ENCODE results near the gene PKIG. TPM values are rescaled to one million over a fixed set of nuclear protein-coding genes. Genes with fewer than 3 reads are reported as not detected.

Gene PKIG
- total and polyA plus RNA-seq, 10 of the 15 experiments (the other 5 are each of a cell fraction or from before 2014, with no cell fraction given) = 5.7 to 82.3 (median 39.7) TPM

DNA sequence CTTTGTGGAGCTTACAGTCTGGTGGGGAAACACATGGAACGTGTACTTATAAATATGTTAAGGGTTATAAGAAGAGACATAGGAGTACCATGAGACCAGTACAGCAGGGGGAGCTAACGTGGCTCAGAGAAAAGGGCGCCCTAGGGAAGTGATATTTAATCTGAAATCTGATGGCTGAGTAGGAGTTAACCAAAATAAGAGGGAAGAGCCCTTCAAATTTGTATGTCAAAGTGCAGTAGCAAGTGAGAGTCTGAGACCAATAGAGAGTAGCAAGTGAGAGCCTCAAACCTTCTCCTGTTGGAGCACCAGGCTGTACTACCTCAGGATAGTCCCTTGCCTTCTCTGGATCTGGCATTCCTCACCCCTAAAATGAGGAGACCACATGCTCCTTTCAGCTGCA is 6.1 kb upstream of the PKIG start:
- CTCF ChIA-PET = interaction anchor here (0.5 to 9.0 kb wide), 24 partner anchors 9 to 193 kb away, joined by 3 to 158 read pairs (median 8); no protein-coding TSS in a partner anchor
- H3K4me1 ChIP-seq (ENCODE audit: control insufficient read depth, insufficient read depth, low read length) = peaks cover 27% of the 10 kb centered on the region
- SMC1A ChIA-PET (ENCODE audit: uncharacterized antibody, unreplicated experiment) = interaction anchor here (0.7 to 6.7 kb wide), 21 partner anchors 9 to 107 kb away, joined by 3 to 85 read pairs (median 6); partner anchors contain the start of gene TTPAL
- H3K9ac ChIP-seq (ENCODE audit: control insufficient read depth, insufficient read depth, low read length) = no peak overlapping the region
- ATAC-seq (peak; percentile 86), FAIRE-seq (no peak), DNase-seq (ENCODE audit: low read depth, low spot score) (no peak)
- H3K79me2 ChIP-seq (ENCODE audit: control insufficient read depth, insufficient read depth, low read length) = no peaks in the 10 kb centered on the region
- RAD21 ChIA-PET (ENCODE audit: unreplicated experiment) = interaction anchor here (0.8 to 7.0 kb wide), 19 partner anchors 9 to 191 kb away, joined by 3 to 97 read pairs (median 6); partner anchors contain the start of gene ADA
- POLR2A ChIA-PET = interaction anchor here (0.9 to 1.8 kb wide), 6 partner anchors 22 to 72 kb away, joined by 3 to 11 read pairs (median 4); partner anchors contain the start of gene SERINC3
- H3K36me3 ChIP-seq (ENCODE audit: control insufficient read depth in 2 of 2, insufficient read depth in 2 of 2, low read length in 1 of 2) = no peaks in the 10 kb centered on the region
- H4K20me1 ChIP-seq (ENCODE audit: control insufficient read depth, insufficient read depth) = no peaks in the 10 kb centered on the region
- 8% methylated on average over 3 of the region's 3 CpGs for WGBS (ENCODE audit: insufficient coverage, insufficient replicate concordance, low lambda C conversion rate, missing lambda C conversion rate)
- peak overlapping the region; percentile 30; the same call in 1 of the 2 replicates for H3K4me2 ChIP-seq (ENCODE audit: control insufficient read depth, insufficient read depth)
- intact Hi-C loops (cut with micrococcal nuclease; ENCODE audit: unreplicated experiment) = loop anchor here (1.0 kb wide), 1 partner anchor 34 kb away; no protein-coding TSS in a partner anchor
- in situ Hi-C loops (cut with MboI) = no loop called here
- no TSS peak for BruUV-seq (replicated peaks)
- no peaks in the 10 kb centered on the region for H3K27me3 ChIP-seq (replicated peaks in 1 of 2; ENCODE audit: control insufficient read depth in 2 of 2, insufficient read depth in 2 of 2, low read length in 1 of 2)
- peak overlapping the region; percentile 78 for H2AFZ ChIP-seq (ENCODE audit: control insufficient read depth, low read depth, low read length)
- no peak overlapping the region for H3K4me3 ChIP-seq
- no peak overlapping the region for H3K27ac ChIP-seq (ENCODE audit: control insufficient read depth, insufficient read depth)
- no peaks in the 10 kb centered on the region for H3K9me3 ChIP-seq (replicated peaks; ENCODE audit: control insufficient read depth, insufficient read depth, low read length)
- TF ChIP-seq NR2F1 (conservative IDR thresholded peaks at IDR 0.05) (no peak), HSF1 (IDR thresholded peaks at IDR 0.05; ENCODE audit: low read depth, low read length) (no peak), MLLT1 (IDR thresholded peaks at IDR 0.05) (no peak), SPI1 (IDR thresholded peaks at IDR 0.05; ENCODE audit: borderline replicate concordance, insufficient read depth, low read depth, low read length) (peak; percentile 32; the same call in 1 of the 2 replicates), RAD21 (IDR thresholded peaks at IDR 0.05; ENCODE audit: insufficient read depth, low read depth, low read length) (peak; percentile 77), YY1 (IDR thresholded peaks at IDR 0.05; ENCODE audit: low read depth, low read length) (peak; percentile 62; the same call in 1 of the 2 replicates), IKZF2 (IDR thresholded peaks at IDR 0.05) (peak in 1 of 2 experiments; percentile 41; a peak in 3 of 4 replicates), IKZF1 (conservative IDR thresholded peaks at IDR 0.05) (peak; percentile 40; the same call in 1 of the 2 replicates), CTCF (IDR thresholded peaks at IDR 0.05 in 2 of 3, conservative IDR thresholded peaks at IDR 0.05 in 1 of 3; ENCODE audit: control insufficient read depth in 2 of 3, extremely low read depth in 1 of 3, insufficient read depth in 1 of 3, low read depth in 3 of 3, low read length in 3 of 3) (peak; percentile 51 to 64 (median 59))
- TF ChIP-seq, protein P1, sequence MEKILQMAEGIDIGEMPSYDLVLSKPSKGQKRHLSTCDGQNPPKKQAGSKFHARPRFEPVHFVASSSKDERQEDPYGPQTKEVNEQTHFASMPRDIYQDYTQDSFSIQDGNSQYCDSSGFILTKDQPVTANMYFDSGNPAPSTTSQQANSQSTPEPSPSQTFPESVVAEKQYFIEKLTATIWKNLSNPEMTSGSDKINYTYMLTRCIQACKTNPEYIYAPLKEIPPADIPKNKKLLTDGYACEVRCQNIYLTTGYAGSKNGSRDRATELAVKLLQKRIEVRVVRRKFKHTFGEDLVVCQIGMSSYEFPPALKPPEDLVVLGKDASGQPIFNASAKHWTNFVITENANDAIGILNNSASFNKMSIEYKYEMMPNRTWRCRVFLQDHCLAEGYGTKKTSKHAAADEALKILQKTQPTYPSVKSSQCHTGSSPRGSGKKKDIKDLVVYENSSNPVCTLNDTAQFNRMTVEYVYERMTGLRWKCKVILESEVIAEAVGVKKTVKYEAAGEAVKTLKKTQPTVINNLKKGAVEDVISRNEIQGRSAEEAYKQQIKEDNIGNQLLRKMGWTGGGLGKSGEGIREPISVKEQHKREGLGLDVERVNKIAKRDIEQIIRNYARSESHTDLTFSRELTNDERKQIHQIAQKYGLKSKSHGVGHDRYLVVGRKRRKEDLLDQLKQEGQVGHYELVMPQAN (conservative IDR thresholded peaks at IDR 0.05) = no peak
- TF ChIP-seq, protein P2, sequence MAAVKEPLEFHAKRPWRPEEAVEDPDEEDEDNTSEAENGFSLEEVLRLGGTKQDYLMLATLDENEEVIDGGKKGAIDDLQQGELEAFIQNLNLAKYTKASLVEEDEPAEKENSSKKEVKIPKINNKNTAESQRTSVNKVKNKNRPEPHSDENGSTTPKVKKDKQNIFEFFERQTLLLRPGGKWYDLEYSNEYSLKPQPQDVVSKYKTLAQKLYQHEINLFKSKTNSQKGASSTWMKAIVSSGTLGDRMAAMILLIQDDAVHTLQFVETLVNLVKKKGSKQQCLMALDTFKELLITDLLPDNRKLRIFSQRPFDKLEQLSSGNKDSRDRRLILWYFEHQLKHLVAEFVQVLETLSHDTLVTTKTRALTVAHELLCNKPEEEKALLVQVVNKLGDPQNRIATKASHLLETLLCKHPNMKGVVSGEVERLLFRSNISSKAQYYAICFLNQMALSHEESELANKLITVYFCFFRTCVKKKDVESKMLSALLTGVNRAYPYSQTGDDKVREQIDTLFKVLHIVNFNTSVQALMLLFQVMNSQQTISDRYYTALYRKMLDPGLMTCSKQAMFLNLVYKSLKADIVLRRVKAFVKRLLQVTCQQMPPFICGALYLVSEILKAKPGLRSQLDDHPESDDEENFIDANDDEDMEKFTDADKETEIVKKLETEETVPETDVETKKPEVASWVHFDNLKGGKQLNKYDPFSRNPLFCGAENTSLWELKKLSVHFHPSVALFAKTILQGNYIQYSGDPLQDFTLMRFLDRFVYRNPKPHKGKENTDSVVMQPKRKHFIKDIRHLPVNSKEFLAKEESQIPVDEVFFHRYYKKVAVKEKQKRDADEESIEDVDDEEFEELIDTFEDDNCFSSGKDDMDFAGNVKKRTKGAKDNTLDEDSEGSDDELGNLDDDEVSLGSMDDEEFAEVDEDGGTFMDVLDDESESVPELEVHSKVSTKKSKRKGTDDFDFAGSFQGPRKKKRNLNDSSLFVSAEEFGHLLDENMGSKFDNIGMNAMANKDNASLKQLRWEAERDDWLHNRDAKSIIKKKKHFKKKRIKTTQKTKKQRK (IDR thresholded peaks at IDR 0.05; ENCODE audit: low read depth, low read length) = no peak
